ENCODE data around the gene RCCD1. TPM values are rescaled to one million over a fixed set of nuclear protein-coding genes. Genes with fewer than 3 reads are reported as not detected.

Gene RCCD1
- total and polyA plus RNA-seq, 4 donors, result 4.4 to 11.5 (median 6.7) TPM

DNA sequence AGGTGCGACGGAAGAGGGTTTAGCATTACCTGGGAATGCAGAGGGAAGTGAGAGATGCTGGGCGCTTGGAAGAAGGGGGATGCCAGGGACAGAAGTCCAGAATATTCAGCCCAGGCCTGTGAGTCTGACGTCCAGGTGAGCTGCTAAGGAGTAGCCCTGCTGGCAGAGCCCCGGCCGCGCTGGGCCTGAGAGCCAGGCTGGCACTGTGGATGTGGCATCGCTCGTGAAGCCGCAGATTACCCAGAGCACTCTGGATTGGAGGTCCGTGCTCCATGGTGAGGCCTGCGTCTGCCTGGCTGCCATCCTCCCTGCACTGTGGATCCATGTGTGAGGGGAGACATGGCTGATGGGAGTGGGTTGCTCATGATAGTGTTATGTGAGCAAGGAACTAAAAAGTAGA lies 37.1 kb upstream of the RCCD1 start:
- H3K9me3 ChIP-seq (ENCODE audit: control insufficient read depth in 4 of 4, insufficient read depth in 3 of 4, low read length in 3 of 4), result no peaks in the 10 kb centered on the region
- H3K27me3 ChIP-seq (ENCODE audit: control insufficient read depth in 3 of 3, insufficient read depth in 3 of 3, low read length in 2 of 3), result no peaks in the 10 kb centered on the region
- DNase-seq (no peak), ATAC-seq (ENCODE audit: insufficient read depth, low FRiP score) (no peak)
- TF ChIP-seq, protein P1, sequence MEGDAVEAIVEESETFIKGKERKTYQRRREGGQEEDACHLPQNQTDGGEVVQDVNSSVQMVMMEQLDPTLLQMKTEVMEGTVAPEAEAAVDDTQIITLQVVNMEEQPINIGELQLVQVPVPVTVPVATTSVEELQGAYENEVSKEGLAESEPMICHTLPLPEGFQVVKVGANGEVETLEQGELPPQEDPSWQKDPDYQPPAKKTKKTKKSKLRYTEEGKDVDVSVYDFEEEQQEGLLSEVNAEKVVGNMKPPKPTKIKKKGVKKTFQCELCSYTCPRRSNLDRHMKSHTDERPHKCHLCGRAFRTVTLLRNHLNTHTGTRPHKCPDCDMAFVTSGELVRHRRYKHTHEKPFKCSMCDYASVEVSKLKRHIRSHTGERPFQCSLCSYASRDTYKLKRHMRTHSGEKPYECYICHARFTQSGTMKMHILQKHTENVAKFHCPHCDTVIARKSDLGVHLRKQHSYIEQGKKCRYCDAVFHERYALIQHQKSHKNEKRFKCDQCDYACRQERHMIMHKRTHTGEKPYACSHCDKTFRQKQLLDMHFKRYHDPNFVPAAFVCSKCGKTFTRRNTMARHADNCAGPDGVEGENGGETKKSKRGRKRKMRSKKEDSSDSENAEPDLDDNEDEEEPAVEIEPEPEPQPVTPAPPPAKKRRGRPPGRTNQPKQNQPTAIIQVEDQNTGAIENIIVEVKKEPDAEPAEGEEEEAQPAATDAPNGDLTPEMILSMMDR (IDR thresholded peaks at IDR 0.05; ENCODE audit: control extremely low read depth, extremely low read depth), result no peak
- peaks cover 29 to 69% (median 39%) of the 10 kb centered on the region in 4 donors for H3K36me3 ChIP-seq (ENCODE audit: control insufficient read depth in 4 of 4, insufficient read depth in 4 of 4, low read length in 4 of 4)
- H3K4me1 ChIP-seq (ENCODE audit: control insufficient read depth in 5 of 5, insufficient read depth in 5 of 5, low read length in 5 of 5), result no peaks in the 10 kb centered on the region
- no peak overlapping the region for H3K27ac ChIP-seq (ENCODE audit: low read depth in 1 of 2, low read length in 1 of 2)
- no peak overlapping the region for H3K4me3 ChIP-seq
- H3K9ac ChIP-seq (ENCODE audit: insufficient read depth in 1 of 2, low read length in 2 of 2), result no peak overlapping the region
- 95 to 96% methylated on average over 12 of the region's 12 CpGs for WGBS, 2 donors

- no peak overlapping the region for H3K9ac ChIP-seq (ENCODE audit: insufficient read depth in 1 of 2, low read length in 2 of 2)
These were observed 36.5 kb upstream of the RCCD1 start for GRCh38 chr15:90918034-90918788.

DNA sequence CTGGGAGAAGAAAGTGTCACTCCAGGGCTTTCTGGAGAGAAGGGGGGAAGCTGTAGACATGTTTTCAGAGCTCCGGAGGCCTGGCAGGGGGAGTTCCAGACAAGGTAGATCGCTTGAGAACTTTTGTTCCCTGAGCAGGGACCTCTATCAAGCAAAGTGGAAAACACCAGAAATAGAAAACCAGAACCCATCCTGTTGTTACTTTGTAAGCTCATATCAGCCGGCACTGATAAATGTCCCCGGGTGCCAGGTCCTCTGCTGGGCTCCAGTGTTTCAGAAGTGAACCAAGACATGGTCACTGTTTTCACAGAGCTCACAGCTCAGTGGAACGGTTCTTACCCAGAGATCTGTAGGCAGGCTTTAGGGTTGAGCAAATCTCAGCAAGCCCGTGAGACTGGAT lies 35.8 kb upstream of the RCCD1 start:
- ATAC-seq (ENCODE audit: insufficient read depth, low FRiP score) (no peak), DNase-seq (no peak)
- Histone ChIP-seq H3K9me3 (ENCODE audit: control insufficient read depth in 4 of 4, insufficient read depth in 3 of 4, low read length in 3 of 4) (no peaks in the 10 kb centered on the region), H3K36me3 (ENCODE audit: control insufficient read depth in 4 of 4, insufficient read depth in 4 of 4, low read length in 4 of 4) (peaks cover 20 to 56% (median 36%) of the 10 kb centered on the region in 4 donors), H3K27me3 (ENCODE audit: control insufficient read depth in 3 of 3, insufficient read depth in 3 of 3, low read length in 2 of 3) (no peaks in the 10 kb centered on the region), H3K27ac (ENCODE audit: low read depth in 1 of 2, low read length in 1 of 2) (no peak overlapping the region), H3K4me1 (ENCODE audit: control insufficient read depth in 5 of 5, insufficient read depth in 5 of 5, low read length in 5 of 5) (no peaks in the 10 kb centered on the region), H3K9ac (ENCODE audit: insufficient read depth in 1 of 2, low read length in 2 of 2) (no peak overlapping the region), H3K4me3 (no peak overlapping the region)
- 93 to 95% methylated on average over 6 of the region's 6 CpGs for WGBS, 2 donors
- TF ChIP-seq, protein P1 (IDR thresholded peaks at IDR 0.05; ENCODE audit: control extremely low read depth, extremely low read depth), result no peak

More at GRCh38 chr15:90918034-90918788, 36.5 kb upstream of the RCCD1 start:
- H3K27me3 ChIP-seq (ENCODE audit: control insufficient read depth in 3 of 3, insufficient read depth in 3 of 3, low read length in 2 of 3), result no peaks in the 10 kb centered on the region
- 93 to 97% methylated on average over 23 of the region's 23 CpGs for WGBS, 2 donors
- peaks cover 24 to 62% (median 36%) of the 10 kb centered on the region in 4 donors for H3K36me3 ChIP-seq (ENCODE audit: control insufficient read depth in 4 of 4, insufficient read depth in 4 of 4, low read length in 4 of 4)
- no peak for DNase-seq
- H3K9me3 ChIP-seq (ENCODE audit: control insufficient read depth in 4 of 4, insufficient read depth in 3 of 4, low read length in 3 of 4), result no peaks in the 10 kb centered on the region
- no peak for ATAC-seq (ENCODE audit: insufficient read depth, low FRiP score)
- H3K4me1 ChIP-seq (ENCODE audit: control insufficient read depth in 5 of 5, insufficient read depth in 5 of 5, low read length in 5 of 5), result no peaks in the 10 kb centered on the region
- H3K27ac ChIP-seq (ENCODE audit: low read depth in 1 of 2, low read length in 1 of 2), result no peak overlapping the region
- TF ChIP-seq, protein P1 (IDR thresholded peaks at IDR 0.05; ENCODE audit: control extremely low read depth, extremely low read depth), result no peak
- no peak overlapping the region for H3K4me3 ChIP-seq

All from lung (tissue), 12 donors.